HG02938 (cell line): ENCODE results near the gene CNTNAP2.

Experiments used
- ATAC-seq: cut with Tn5 transposase; IDR thresholded peaks from one replicate; pipeline ENCODE4 v1.9.1; 2021; ENCODE audit warnings: mild to moderate bottlenecking, moderate library complexity; ENCODE audit not compliant: unreplicated experiment

Gene CNTNAP2

DNA sequence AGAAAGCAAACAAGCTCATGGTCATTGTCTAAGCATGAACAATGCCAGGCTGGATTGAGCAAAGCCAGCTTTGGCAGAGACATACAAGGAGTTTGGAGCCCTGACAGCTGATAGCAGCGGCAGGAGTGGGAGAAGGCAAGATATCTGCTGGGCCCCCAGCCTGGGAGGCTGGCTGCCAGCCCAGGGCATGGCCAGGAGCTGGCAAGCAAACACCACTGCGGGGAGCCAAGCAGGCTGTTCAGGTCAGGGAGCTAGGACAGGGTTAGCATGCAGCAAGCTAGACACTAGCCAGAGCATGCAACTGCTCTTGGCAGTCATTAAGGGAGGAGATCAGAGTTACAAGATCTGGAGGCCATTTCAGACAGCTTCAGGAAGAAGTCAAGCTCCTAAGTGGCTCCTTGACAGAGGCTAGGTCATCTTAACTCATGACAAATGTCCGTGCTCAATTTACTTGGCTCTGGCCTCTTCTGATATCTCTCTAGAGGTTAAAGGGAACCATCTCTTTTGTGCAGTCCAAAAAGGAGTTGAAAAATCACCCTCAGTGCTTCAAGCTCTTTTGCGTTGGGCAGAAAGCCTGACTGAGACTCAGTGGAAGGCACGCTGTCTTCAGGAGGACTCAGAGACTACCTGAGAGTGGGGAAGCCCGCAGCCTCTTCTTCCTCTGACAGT lies 2037.1 kb downstream of the CNTNAP2 start:
- no peak for ATAC-seq

DNA sequence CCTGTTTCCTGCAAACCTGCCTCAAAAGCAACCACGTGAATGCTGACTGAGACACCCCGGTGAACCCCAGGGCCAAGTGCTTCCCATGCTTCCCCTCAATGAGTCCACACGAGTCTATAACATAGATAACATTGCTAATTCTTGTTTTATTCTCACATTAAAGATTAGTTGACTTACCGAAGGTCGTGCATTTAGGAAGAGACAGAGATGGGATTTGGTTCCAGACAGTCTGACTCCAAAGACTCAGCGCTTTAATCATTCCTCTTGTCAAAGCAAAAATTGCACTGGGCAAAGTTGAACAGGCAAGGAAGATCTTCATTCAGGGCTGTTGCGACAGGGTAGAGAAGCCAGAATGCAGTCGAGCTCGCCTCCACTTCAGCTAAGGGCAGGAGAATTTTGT lies 2038.4 kb downstream of the CNTNAP2 start:
- ATAC-seq, result no peak

DNA sequence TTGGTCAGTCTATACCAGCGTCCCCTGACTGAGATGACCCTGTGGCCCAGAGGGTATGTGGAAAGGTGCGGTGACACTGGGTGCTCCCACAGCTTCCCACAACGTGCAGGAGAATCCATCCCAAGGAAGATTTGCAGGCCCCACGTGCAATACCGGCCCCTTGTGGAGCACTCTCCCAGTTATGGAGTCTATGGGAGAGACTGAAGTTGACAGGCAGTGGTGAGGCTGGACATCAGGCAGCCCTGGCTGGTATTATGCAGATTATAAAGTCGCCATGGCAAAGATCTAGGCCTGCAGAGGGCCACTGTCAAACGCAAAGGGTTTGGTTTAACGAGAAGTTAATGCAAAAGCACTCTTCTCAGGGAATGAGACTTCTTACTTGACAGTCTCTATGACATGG lies 2039.2 kb downstream of the CNTNAP2 start:
- ATAC-seq, result no peak

DNA sequence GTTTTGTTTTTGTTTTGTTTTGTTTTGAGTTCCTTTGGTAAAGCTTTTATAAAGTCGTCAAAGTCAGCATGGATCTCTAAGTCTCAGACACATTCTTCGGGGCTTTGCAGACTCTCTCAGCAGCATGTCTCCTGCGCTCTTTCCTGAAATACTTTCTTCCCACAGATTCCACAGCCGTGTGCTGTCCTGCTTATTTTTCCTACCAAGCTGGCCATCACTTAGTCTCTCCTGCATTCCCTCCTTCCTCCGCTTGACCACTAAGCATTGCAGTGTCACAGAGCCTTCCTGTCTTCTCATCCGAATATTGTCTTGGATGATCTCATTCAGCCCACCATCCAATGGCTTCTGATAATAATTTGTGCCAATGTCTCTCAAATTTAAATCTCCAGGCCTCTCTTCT lies 2039.6 kb downstream of the CNTNAP2 start:
- no peak for ATAC-seq

DNA sequence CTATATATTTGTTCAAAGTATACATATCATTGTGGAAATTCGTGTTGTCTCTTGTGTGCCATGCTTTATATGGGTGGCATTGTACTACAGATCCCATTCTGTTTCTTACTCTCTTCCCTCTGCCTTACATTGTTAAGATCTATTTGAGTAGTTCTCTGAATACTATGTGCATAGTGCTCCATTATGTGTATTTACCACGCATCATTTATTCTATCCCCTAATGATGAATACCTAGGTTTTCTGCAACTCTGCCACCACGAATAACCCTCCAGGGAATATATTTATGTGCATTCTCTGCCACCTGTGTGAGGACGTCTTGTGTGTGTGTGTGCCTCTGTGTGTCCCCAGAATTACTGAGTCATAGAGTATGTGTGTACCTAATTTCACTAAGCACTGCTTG lies 2042.7 kb downstream of the CNTNAP2 start:
- ATAC-seq, result no peak

DNA sequence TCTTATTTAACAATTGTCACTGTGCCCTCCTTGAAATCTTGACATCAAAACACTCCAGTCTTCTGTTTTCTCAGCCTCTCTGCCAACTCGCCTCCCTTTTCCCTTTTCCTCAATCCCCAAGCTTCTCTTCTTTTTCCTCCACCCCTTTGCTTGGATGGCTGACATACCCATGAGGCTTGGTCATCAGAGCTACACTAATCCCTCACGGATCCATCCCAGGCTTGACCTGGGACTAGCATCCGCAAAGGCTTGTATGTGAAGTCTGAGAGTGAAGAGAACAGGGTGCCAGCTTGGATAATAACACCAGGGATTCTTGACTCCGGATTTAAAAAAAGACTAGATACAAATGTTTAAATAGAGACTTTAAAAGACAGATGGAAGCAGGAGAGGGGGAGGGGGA lies 2045.2 kb downstream of the CNTNAP2 start:
- ATAC-seq, result no peak

DNA sequence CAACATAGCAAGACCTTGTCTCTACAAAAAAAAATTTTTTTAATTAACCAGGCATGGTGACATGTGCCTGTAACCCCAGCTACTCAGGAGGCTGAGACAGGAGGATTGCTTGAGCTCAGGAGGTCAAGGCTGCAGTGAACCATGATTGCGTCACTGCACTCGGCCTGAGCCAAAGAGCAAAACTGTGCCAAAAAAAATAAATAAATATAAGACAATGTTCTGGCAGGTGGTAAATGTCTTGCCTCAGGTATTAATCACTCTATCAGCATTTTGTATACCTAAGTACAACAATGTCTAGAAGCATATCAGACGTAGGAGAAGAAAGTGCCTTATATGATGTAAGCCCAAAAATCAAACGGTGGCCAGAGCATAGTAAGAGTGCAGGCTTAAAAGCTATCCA lies 2046.2 kb downstream of the CNTNAP2 start:
- ATAC-seq, result no peak

DNA sequence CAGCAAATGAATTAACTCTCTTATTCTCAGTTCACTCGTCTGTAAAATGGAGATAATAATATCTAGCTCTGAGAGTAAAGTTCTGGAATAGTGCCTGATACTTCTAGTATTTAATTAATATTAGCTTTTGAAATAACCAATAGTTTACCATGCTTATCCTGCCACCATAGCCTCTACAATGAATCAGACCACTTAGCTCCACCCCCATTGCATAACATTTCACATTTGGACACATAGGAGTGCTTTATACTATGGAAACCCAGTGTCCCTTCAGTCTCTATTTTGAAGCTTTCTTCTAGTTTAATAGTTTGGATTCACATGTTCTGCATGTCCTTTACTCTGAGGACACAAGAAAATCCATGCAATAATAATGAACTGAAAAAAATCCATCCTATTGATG lies 2046.6 kb downstream of the CNTNAP2 start:
- no peak for ATAC-seq

DNA sequence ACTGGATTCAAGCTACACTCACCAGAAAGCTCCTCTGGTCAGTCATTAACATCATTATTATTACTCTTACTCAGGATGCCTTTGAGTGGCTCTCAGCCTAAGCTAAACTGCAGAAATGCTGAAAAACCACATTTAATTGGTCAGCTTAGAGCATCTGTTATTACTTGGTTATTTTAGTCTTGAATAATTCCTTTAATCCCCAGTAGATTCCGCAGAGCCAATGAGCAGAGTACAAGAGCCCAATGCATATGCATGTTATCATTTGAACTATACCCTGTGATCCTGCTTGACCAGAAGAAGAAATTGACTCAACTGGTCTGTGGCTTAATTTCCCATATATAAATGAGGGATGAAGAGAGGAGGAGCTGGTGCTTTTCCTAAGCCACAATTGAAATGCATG lies 2056.3 kb downstream of the CNTNAP2 start:
- no peak for ATAC-seq

DNA sequence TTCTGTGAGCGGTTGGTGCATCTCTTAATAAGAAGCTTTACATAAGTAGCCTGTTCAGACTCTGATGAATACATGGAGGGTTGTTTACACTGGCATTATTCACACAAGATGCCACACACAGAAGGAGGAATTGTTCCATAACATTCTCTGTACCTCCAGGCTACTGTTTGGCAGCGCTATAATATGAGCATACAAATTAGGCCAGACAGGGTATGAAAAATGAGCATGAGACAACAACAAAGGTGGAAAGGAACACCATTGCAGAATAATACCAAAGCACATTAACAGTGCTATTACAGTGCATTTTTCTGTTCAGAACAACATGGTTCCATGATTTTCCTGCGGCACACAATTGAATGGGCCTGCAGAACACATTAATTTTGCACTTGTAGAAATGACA lies 2056.8 kb downstream of the CNTNAP2 start:
- ATAC-seq, result no peak

DNA sequence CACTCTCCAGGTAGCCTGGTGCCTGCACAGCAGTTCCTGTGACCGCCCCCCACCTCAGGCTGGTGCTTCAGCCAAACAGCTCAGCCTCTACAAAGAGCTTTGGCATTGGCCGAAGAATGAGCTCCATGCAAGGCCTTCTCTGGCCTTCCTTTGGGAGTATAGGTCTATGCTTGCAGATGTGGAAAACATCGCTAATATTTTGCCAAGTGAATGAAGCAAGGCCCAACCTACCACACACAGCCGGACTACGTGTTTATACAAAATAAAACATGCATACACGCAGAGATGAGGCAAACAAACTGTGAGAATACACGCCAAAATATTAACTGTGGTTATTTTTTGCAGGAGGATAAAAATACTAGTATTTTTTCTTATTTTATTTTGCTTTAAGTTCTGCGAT lies 2057.8 kb downstream of the CNTNAP2 start:
- ATAC-seq, result no peak

DNA sequence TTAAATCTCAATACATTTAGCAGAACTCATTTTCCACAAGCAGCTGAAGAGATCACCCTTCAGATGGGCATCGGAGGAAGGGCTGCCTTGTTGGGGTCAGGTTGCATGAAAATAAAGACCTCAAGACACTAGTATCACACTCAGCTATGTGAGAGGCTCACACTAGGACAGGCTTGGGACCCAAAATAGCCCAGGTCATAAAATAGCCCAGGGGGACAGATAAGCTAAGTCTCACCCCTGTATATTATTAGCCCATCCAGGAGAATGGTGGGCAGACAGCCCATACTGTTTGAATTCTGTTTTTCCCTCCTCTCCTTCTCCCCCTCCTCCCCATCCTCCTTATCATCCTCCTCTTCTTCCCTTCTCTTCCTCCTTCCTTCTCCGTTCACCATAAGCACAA lies 2058.9 kb downstream of the CNTNAP2 start:
- no peak for ATAC-seq

DNA sequence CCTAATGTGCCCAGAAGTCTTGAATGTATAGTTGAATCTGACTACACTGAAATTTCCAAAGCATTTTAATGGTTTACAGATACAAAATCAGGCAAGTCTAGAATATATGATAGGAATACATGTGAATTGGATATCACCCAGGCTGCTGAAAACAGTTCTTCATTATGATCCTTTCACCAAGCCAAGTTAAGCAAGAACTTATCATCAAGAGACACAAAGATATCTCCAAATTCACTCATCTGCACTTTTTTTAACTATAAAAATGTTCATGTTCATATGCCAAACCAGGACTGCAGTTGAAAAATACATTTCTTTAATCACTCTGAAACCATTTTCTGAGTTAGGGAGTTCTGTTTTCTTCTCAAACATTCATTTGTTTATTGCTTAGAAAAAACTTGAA lies 2061.4 kb downstream of the CNTNAP2 start:
- no peak for ATAC-seq

DNA sequence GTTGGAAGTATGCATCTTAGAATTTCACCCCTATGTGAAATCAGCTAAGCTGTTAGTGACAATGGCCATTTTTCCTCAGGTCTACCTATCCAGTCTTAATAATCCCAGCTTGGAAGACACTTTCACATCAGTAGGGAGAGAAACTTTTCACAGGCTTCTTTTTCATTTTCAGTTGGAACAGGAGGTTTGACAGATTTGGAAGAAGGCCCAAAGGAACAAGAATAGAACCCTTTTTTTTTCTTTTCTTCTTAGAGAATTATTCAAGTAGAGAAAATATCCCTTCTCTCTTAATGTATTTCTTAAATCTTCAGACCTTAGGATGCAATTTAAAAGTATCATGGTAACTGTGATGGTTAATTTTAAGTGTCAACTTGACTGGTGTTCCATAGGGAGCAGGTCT lies 2063.5 kb downstream of the CNTNAP2 start:
- no peak for ATAC-seq

DNA sequence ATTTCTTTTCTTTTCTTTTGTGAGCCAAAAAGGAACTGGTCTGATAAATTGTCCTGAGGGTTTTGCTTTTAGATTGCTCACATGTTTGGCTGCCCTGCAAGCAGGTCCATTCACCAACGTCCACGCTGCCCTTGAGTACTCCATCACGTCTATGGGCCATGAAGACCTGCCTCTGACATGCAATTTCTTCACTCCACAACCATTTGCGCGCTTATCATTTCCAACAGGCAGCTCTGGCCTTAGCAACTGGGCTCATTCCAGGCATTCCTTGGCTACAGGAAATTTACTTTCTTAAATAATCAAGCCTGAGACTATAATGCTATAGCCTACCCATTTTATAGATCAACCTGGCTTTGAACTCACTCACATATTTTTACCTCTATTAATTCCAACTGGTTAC lies 2065.7 kb downstream of the CNTNAP2 start:
- ATAC-seq, result no peak

DNA sequence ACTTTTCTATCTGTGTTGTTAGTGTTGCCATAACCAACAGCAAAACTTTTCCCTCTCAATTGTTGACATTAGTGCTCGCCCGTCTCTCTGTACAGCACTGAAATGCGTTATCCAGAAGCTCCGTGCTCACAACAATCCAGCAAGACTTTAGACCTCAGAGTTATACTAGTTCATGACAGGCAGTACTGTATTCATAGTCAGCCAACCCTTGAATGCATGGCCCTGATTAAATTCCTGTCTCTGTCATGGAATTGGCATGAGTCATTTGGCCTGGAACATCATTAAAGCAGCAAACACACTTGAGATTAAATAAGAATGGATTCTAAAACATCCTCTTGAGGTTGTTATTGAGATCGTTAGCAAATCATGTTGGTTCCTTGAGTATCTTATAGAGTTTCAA lies 2068.4 kb downstream of the CNTNAP2 start:
- no peak for ATAC-seq

DNA sequence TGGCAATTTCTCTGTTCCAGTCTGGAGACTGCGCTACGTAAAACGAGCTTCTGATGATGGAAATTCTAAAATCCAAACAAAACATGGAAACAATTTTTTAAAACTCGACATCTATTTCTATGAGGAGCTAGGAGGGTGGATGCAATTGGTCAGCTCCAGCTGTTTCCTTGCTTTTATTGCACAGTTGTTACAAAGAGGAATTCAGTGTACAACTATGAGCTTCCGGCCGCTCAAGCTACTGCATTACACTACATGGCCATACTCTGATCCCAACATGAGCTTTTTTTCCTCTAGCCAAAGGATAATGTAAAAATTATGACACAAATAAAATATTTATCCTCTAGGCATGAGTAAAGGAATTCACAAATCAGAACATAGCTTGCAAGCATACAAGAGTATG lies 2070.9 kb downstream of the CNTNAP2 start:
- no peak for ATAC-seq

DNA sequence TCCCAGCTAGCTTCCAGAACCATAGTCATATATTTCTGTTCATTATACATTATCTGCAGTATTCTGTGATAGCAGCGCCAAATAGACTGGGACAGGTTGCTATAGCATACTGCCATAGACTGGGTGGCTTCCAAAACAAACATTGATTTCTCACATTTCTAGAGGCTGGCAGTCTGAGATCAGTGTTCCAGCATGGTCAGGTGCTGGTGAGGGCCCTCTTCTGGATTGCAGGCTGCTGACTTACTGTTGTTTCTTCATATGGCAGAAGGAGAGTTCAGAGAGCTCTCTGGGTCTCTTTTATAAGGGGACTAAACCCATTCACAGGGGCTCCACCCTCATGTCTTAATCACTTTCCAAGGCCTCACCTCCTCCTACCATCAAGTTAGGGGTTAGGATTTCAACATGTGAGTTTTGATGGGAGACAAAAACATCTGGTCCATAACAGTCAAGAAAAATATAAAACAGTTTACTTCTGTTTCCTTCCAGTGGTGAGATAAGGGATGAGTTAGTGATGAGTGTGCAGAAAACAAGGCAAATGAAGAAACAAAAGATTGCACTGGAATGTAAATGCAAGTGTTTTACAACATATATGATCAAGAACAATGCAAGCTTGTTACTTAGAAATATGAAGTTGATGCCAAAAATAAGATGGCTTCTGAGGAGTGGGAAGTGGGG lies 2074.9 kb downstream of the CNTNAP2 start:
- no peak for ATAC-seq

DNA sequence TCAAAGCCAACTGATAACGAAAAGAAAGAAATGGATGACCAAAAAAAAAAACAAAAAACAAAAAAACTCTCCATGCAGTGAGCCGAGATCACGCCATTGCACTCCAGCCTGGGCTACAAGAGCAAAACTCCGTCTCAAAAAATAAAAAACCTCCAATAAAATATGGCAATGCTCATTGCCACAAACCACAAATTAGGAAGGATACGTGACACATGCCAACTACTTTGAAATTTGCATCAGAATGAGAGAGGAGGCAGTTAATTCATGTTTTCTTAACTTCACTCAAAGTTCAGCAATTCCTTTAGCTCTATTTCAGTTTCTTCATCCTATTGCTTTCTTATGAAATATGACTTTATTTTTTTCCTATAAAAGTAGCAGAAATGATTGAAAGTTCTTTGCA lies 2075.9 kb downstream of the CNTNAP2 start:
- no peak for ATAC-seq

DNA sequence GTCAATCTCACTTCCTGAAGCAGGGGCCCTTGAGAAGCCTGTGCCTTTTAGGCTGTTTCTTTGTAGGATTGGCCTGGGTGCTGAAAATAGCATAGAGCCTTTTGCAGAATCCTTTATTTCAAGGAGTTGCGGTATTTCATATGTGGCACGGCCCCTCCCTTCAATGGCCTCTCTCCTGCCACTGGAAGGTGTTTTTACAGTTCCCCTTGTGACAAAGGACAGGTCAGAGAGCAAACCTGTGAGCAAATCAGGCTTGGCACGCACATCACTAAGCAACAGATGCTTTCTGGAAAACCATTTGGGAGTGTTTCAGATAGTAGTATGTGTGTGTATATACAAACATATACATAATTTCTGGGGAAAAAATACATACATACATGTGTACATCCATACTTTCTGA lies 2085.4 kb downstream of the CNTNAP2 start:
- no peak for ATAC-seq

DNA sequence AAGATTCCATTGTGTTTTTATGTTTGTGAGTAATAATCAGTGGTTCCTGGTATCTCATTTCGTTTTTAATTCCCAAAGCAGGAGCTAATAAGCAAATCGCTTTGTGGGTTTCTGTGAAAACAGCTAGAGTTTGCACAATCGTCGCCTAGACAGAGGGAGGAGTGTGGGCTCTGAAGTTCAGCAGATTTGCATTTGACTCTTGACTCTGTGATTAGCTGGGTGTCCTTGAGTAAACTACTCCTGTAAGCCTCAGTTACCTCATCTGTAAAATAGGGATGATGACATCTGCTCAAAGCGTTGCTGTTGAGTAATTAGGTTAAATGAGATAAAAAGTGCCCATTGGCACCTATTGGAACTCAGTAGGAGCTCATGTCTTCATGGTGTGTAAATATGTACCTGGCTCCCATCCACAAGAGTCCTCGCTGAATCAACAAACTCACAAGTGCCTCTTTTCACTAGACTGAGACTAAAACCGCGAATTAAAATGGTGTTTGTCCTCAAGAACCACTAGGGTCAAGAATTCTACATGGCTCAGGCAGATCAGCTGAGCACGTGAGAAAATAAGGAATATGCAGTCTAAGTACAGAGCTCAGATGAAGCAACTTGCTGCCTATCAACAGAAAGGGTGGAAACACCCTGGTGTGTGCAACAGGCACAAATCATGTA lies 2088.2 kb downstream of the CNTNAP2 start:
- no peak for ATAC-seq

DNA sequence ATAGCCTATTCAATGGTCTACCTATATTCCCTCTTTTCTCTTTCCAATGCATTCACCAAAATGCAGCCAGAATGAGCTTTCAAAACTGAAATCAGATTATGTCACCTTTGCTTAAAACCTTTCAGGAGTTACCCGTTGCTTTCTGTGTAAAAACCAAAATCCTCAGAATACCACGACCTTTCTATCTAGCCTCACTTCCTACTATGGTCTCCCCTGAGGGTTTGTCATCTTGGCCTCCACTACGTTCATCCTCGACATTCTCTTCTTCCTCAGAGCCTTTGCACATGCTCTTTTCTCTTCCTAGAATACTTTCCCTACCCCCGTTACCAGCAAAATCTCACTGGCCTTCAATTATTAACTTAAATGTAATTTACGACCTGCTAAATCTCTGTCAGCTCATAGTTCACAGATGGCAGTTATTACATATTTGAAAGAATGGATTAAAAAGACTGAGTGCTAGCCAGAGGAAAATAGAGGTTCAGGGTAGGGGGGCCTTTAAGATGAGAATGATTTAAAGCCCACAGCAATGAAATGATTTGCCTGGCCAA lies 2093.1 kb downstream of the CNTNAP2 start:
- no peak for ATAC-seq
